Stimulated activated CD8-positive, alpha-beta memory T cell treated with anti-CD3 and anti-CD28 coated beads, Interleukin-2, amount 100 ng/mL, for 1 hour (primary cell): ENCODE measurements around the gene SETD2.
"Not testable (repeated sequence)": the region's sequence is repeated elsewhere in the genome, so short reads cannot be mapped to it uniquely, and the experiment has no call there.

Experiments
- DNase-seq, 2 donors: peaks; one replicate each; pipeline ENCODE4 v3.0.0-alpha.2; 2020; ENCODE audit warnings: low read depth in 2 of 2

The SETD2 gene, protein sequence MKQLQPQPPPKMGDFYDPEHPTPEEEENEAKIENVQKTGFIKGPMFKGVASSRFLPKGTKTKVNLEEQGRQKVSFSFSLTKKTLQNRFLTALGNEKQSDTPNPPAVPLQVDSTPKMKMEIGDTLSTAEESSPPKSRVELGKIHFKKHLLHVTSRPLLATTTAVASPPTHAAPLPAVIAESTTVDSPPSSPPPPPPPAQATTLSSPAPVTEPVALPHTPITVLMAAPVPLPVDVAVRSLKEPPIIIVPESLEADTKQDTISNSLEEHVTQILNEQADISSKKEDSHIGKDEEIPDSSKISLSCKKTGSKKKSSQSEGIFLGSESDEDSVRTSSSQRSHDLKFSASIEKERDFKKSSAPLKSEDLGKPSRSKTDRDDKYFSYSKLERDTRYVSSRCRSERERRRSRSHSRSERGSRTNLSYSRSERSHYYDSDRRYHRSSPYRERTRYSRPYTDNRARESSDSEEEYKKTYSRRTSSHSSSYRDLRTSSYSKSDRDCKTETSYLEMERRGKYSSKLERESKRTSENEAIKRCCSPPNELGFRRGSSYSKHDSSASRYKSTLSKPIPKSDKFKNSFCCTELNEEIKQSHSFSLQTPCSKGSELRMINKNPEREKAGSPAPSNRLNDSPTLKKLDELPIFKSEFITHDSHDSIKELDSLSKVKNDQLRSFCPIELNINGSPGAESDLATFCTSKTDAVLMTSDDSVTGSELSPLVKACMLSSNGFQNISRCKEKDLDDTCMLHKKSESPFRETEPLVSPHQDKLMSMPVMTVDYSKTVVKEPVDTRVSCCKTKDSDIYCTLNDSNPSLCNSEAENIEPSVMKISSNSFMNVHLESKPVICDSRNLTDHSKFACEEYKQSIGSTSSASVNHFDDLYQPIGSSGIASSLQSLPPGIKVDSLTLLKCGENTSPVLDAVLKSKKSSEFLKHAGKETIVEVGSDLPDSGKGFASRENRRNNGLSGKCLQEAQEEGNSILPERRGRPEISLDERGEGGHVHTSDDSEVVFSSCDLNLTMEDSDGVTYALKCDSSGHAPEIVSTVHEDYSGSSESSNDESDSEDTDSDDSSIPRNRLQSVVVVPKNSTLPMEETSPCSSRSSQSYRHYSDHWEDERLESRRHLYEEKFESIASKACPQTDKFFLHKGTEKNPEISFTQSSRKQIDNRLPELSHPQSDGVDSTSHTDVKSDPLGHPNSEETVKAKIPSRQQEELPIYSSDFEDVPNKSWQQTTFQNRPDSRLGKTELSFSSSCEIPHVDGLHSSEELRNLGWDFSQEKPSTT (N-terminal part only)

DNA sequence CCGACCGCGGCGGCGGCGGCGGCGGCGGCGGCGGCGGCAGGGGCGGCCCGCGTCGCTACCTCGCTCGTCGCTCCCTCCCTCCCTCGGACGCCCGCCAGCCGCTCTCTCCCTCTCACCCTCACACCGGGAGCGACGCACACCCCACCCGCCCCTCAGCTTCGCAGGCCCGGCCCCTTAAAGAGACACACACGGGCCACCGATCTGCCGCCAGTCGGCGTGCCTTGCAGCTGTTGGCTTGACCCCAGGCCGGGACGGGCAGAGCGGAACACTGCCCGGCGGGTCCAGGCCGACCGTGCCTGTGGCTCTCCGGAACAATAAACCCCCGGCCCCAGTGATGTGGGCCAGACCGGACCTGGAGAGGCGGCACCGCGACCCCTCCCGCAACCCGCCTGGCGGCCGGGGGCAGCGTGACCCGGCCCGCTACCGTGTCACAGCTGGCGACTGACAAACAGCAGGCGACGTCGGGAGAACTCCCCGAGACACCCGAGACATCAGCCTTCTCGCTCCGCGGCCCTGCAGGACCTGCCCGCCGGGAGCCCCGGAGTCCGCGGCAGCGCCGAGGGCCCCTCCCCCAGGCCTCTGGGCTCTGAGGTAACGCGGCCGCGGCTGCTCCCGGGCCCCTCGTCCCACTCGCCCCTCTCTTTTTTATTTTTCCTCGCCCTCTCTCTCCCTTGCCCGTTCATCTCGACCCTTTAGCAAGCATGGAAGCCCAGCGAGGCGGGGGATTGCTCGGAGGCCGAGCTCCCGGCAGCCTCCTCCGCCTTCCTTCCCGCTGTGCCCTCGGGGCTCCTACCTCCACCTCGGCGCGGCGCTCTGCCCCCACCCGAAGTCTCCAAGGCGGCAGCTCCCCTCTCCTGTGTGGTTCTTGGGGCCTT lies at the start of gene SETD2:
Gene SETD2 (minus strand): TSS at position 107 of the 875 bp plus-strand sequence. CDS start 189 bp downstream, outside the sequence.
- DNase-seq: peak; percentile 63 to 75

GRCh38 chr3:47210863-47211405 lies 47.0 kb upstream of the SETD2 start:
- no peak for DNase-seq

GRCh38 chr3:47206022-47206421 lies 42.1 kb upstream of the SETD2 start:
- DNase-seq: not testable (repeated sequence)

GRCh38 chr3:47204875-47205274 lies 41.0 kb upstream of the SETD2 start:
- DNase-seq: no peak

DNA sequence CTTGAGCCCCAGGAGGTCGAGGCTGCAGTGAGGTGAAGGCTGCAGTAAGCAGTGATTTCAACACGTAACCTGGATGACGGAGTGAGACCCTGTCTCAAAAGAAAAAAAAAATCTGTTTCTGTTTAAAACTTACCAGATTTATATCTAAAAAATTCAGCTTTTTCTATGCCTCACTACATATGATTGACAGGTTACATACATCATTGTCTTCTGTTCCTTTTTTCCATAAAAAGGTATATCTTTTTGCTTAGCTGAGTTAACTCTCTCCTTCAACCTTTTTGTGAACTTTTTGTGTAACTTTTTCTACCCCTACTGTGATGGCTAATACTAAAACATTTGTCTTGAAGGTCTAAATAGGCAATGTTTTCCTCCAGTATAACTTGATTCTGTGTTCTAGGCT lies 38.6 kb upstream of the SETD2 start:
- DNase-seq: no peak

GRCh38 chr3:47197287-47197686 lies 33.4 kb upstream of the SETD2 start:
- no peak for DNase-seq

DNA sequence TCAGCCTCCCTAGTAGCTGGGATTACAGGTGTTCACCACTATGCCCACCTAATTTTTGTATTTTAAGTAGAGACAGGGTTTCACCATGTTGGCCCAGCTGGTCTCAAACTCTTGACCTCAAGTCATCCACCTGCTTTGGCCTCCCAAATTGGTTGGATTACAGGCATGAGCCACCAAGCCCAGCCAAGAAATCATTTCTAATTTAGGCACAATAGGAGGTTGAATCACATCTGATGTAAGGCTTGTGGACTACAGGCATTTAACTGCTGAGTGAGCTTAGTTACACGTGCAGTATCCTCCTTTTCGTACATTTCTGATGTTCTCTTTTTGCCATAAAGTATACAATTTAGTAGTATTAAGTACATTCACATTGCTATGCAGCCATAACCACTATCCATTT lies 31.1 kb upstream of the SETD2 start:
- no peak for DNase-seq

DNA sequence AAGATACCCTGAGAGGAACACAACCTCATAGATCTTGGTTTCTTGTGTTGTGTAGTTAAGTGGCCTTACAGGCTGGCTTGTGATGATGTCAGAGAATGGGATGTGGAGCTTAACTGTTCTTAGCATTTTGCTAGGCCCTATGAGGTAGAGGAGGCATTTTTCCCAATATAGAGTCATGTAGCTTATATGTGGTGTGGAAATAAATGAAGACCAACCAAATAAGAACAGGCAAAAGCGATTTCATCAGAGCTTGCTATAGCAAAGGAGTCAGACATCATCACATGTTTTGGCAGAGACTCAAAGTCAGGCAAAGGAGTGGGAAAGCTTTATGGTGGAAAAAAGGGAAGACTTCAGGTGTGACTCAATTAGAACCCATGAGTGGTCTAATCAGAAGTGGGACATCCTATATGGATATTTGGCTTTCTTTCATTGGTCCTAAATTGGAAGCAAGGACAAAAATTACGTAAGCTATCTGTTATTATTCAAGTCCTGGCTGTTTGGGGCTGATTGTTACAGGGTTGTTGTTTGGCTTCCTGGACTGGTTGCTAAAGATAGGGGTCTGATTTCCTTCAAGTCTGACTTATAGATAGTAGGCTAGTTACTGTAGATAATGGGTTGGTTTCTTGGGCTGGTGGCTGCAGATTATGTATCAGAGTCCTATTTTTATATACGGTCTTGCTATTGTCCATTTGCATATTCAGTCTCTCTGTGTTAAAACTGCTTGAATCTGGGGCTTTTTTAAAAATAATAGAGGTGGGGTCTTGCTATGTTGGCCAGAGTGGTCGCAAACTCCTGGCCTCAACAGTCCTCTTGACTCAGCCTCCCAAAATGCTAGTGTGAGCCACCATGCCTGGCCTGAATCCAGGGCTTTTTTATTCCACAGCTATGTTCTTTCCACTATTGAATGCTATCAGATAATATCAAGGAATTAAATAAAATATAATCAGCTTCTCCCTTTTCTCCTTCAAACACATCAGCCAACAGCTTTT lies 30.3 kb upstream of the SETD2 start:
- DNase-seq: no peak

GRCh38 chr3:47186285-47186684 lies 22.4 kb upstream of the SETD2 start:
- DNase-seq: no peak

GRCh38 chr3:47181685-47182084 lies 17.8 kb upstream of the SETD2 start:
- not testable (repeated sequence) for DNase-seq

- not testable (repeated sequence) for DNase-seq
These were observed 16.1 kb upstream of the SETD2 start for GRCh38 chr3:47180011-47180410.

GRCh38 chr3:47176582-47176981 lies 12.7 kb upstream of the SETD2 start:
- DNase-seq: no peak

DNA sequence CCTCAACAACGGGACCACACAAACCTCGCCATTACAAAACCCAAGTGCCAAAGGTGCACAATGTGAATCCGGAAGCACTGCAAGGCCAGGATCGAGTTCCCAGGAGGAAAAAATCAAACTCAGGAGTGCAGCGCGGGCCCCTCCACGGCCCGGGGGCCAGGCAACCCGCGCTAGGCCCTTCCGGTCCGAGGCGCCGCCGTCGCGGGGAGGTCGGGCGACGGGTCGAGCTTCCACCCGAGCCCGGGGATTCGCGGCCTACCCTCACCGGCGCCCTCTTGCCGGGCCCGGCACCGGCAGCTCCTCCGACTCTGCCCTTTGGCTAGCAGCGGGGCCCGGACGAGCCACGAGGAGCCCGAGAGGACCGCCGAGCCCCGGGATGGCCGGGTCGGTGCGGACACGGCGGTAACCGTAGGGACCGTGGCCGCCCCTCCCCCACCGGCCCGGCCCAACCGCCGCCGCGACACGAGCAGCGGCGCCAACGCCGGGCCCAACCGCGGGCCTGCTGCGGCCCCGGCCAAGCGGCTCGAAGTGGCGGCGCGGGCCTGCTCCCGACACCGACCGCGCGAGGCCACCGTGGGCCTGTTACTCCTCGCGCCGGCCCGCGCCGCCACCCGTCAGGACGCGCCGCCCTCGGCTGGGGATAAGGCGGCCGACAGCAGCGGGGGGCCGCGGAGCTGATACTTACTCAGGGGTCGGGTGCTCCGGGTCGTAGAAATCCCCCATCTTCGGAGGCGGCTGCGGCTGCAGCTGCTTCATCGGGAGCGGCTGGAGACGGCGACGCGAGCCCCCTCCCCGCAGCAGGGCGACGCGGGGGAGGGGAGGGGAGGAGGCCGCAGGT lies 525 bp downstream of the SETD2 start:
- DNase-seq: peak; percentile 15 to 21

- DNase-seq: no peak
These were observed 1.2 kb downstream of the SETD2 start for GRCh38 chr3:47162697-47163168.

- no peak for DNase-seq
These were observed 1.8 kb downstream of the SETD2 start for GRCh38 chr3:47161983-47162696.

DNA sequence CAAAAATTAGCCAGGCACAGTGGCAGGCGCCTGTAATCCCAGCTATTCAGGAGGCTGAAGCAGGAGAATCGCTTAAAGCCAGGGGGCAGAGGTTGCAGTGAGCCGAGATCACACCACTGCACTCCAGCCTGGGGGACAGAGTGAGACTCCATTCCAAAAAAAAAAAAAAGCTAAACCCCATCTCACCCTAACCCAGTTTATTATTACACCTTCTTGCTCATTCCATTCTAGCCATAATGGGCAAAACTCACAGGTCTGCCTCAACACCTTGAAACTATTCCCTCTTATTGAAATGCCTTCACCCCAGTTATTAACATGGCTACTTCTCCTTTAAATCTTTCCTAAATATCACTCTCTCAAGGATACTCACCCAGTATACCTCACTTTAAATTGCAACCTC lies 4.1 kb downstream of the SETD2 start:
- no peak for DNase-seq

- no peak for DNase-seq
These were observed 5.7 kb downstream of the SETD2 start for GRCh38 chr3:47158208-47158607.

DNA sequence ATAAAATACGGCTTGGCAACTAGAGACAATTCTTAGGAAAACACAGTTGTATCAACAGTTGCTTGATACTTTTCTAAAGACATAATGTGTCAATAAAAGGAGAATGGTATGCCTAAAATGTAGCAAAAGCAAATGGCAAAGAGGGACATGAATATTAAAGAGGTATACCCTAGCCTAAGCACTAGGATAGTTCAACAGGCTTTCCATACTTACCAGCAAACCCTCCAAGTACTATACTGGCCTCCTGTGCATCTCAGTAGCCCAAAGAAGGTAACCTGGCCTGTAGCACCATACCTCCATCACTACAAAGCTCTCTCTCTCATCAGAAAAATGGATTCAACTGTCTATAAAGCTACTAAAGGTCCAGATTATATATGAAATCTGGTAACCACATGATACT lies 7.5 kb downstream of the SETD2 start:
- DNase-seq: no peak
